ENCODE measurements around the gene IARS1. TPM values are rescaled to one million over a fixed set of nuclear protein-coding genes. Genes with fewer than 3 reads are reported as not detected.

Gene IARS1
- total and polyA plus RNA-seq, 10 of the 15 experiments (the other 5 are each of a cell fraction or from before 2014, with no cell fraction given): 71.0 to 227 (median 153) TPM

- TF ChIP-seq ETV6 (conservative IDR thresholded peaks at IDR 0.05 in 1 of 2, IDR thresholded peaks at IDR 0.05 in 1 of 2; ENCODE audit: borderline replicate concordance in 1 of 2, low read depth in 1 of 2): no peak
- no peak for TF ChIP-seq SUZ12 (IDR thresholded peaks at IDR 0.05; ENCODE audit: unreplicated experiment)
- no peak for TF ChIP-seq BHLHE40 (IDR thresholded peaks at IDR 0.05; ENCODE audit: borderline replicate concordance in 1 of 2, low read depth in 2 of 2, low read length in 1 of 2)
- TF ChIP-seq CBFB (IDR thresholded peaks at IDR 0.05; ENCODE audit: low read depth): 0 out of 2 replicates have a peak, but pooled peaks have one; percentile 19
- TF ChIP-seq RUNX3 (IDR thresholded peaks at IDR 0.05; ENCODE audit: low read length): peak; percentile 89
- no peak for TF ChIP-seq CTCF (IDR thresholded peaks at IDR 0.05 in 2 of 3, conservative IDR thresholded peaks at IDR 0.05 in 1 of 3; ENCODE audit: control insufficient read depth in 2 of 3, extremely low read depth in 1 of 3, insufficient read depth in 1 of 3, low read depth in 3 of 3, low read length in 3 of 3)
- TF ChIP-seq GATAD2B (conservative IDR thresholded peaks at IDR 0.05; ENCODE audit: low read depth): peak; percentile 44; the same call in 1 of the 2 replicates
- TF ChIP-seq SRF (IDR thresholded peaks at IDR 0.05; ENCODE audit: low read depth in 2 of 2, low read length in 2 of 2): no peak
- TF ChIP-seq ZNF592 (IDR thresholded peaks at IDR 0.05): no peak
- TF ChIP-seq BCLAF1 (IDR thresholded peaks at IDR 0.05): no peak
- no peak for TF ChIP-seq MYC (IDR thresholded peaks at IDR 0.05; ENCODE audit: insufficient read depth, insufficient read length, insufficient replicate concordance, low read length, severe bottlenecking)
- no peak; the same call in 1 of the 2 replicates for TF ChIP-seq PKNOX1 (IDR thresholded peaks at IDR 0.05)
- TF ChIP-seq CBX5 (IDR thresholded peaks at IDR 0.05; ENCODE audit: low read depth): no peak
- TF ChIP-seq ZBED1 (IDR thresholded peaks at IDR 0.05; ENCODE audit: borderline replicate concordance): no peak
- no peak for TF ChIP-seq SMAD5 (IDR thresholded peaks at IDR 0.05; ENCODE audit: low read depth)
- TF ChIP-seq PBX3 (IDR thresholded peaks at IDR 0.05; ENCODE audit: insufficient replicate concordance, low read depth, low read length): no peak
Measured at GRCh38 chr9:92325991-92326500, 32.5 kb upstream of the IARS1 start (continued).
